ENCODE measurements around the gene BRIP1. TPM values are rescaled to one million over a fixed set of nuclear protein-coding genes. Genes with fewer than 3 reads are reported as not detected.

BRIP1 gene
- total RNA-seq, 3 donors from 2014 or later: 0.89 to 7.4 (median 3.2) TPM

GRCh38 chr17:61657338-61657737, 206.0 kb downstream of the BRIP1 start:
- Histone ChIP-seq H3K36me3 (ENCODE audit: low read depth) (no peaks in the 10 kb centered on the region), H3K4me3 (no peak overlapping the region), H3K4me1 (ENCODE audit: low read depth) (no peaks in the 10 kb centered on the region), H3K9me3 (no peaks in the 10 kb centered on the region)
- ATAC-seq (no peak), DNase-seq (no peak)
- TF ChIP-seq, protein P1, sequence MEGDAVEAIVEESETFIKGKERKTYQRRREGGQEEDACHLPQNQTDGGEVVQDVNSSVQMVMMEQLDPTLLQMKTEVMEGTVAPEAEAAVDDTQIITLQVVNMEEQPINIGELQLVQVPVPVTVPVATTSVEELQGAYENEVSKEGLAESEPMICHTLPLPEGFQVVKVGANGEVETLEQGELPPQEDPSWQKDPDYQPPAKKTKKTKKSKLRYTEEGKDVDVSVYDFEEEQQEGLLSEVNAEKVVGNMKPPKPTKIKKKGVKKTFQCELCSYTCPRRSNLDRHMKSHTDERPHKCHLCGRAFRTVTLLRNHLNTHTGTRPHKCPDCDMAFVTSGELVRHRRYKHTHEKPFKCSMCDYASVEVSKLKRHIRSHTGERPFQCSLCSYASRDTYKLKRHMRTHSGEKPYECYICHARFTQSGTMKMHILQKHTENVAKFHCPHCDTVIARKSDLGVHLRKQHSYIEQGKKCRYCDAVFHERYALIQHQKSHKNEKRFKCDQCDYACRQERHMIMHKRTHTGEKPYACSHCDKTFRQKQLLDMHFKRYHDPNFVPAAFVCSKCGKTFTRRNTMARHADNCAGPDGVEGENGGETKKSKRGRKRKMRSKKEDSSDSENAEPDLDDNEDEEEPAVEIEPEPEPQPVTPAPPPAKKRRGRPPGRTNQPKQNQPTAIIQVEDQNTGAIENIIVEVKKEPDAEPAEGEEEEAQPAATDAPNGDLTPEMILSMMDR (IDR thresholded peaks at IDR 0.05): no peak
- intact Hi-C loops (cut with DNase I, micrococcal nuclease): no loop called here

DNA sequence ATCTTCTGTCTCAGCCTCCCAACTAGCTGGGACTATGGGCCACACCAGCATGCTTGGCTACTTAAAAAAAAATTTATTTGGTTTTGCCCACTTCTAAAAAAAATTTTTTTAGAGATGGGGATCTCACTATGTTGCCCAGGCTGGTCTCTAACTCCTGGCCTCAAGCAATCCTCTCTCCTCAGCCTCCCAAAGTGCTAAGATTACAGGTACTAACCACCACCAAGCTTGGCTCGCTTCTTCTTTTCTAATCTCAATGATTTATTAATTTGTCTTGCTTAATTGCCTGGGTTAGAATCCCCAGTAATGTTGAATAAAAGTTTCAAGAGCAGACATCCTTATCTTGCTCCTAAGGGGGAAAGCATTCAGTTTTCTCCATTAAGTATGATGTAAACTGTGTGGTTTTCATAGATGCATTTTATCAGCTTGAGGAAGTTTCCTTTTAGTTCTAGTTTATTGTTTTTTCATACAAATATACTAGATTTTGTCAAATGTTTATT, 206.6 kb downstream of the BRIP1 start:
- Histone ChIP-seq H3K36me3 (ENCODE audit: low read depth) (no peaks in the 10 kb centered on the region), H3K4me3 (no peak overlapping the region), H3K9me3 (no peaks in the 10 kb centered on the region), H3K4me1 (ENCODE audit: low read depth) (no peaks in the 10 kb centered on the region)
- TF ChIP-seq, protein P1 (IDR thresholded peaks at IDR 0.05): no peak
- intact Hi-C loops (cut with DNase I, micrococcal nuclease): no loop called here
- DNase-seq: no peak
- no peak for ATAC-seq

GRCh38 chr17:61650749-61651148, 212.6 kb downstream of the BRIP1 start:
- DNase-seq: no peak
- TF ChIP-seq, protein P1 (IDR thresholded peaks at IDR 0.05): no peak

GRCh38 chr17:61648587-61648986, 214.7 kb downstream of the BRIP1 start:
- peaks cover 6% of the 10 kb centered on the region for H3K9me3 ChIP-seq
- TF ChIP-seq, protein P1 (IDR thresholded peaks at IDR 0.05): no peak
- H3K4me3 ChIP-seq: no peak overlapping the region
- no peak for ATAC-seq
- H3K4me1 ChIP-seq (ENCODE audit: low read depth): no peaks in the 10 kb centered on the region
- no peaks in the 10 kb centered on the region for H3K36me3 ChIP-seq (ENCODE audit: low read depth)
- intact Hi-C loops (cut with DNase I, micrococcal nuclease): no loop called here
- DNase-seq: no peak

More at GRCh38 chr17:61650749-61651148, 212.6 kb downstream of the BRIP1 start:
- H3K4me3 ChIP-seq: no peak overlapping the region
- H3K9me3 ChIP-seq: peaks cover 6% of the 10 kb centered on the region
- H3K36me3 ChIP-seq (ENCODE audit: low read depth): no peaks in the 10 kb centered on the region
- no peak for ATAC-seq
- intact Hi-C loops (cut with DNase I, micrococcal nuclease): no loop called here
- no peaks in the 10 kb centered on the region for H3K4me1 ChIP-seq (ENCODE audit: low read depth)

DNA sequence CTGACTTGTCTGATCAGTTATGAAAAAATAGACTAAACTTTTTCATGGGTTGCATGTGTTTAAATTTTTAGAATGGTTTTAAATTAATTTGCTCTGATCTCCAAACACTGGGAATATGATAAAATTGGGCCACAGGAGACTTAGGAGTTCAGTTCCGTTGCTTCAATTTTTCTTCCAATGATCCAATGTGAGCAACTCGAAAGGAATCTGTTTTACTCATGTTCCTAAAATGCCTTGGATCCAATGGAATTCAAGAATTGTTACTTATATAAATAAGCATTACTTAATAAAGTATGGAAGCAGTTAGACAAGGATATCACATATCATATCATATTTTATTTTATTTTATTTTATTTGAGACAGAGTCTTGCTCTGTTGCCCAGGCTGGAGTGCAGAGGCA, 216.3 kb downstream of the BRIP1 start:
- no peak for DNase-seq
- H3K36me3 ChIP-seq (ENCODE audit: low read depth): no peaks in the 10 kb centered on the region
- intact Hi-C loops (cut with DNase I, micrococcal nuclease): no loop called here
- TF ChIP-seq, protein P1 (IDR thresholded peaks at IDR 0.05): no peak
- no peak for ATAC-seq
- no peaks in the 10 kb centered on the region for H3K4me1 ChIP-seq (ENCODE audit: low read depth)
- no peak overlapping the region for H3K4me3 ChIP-seq
- H3K9me3 ChIP-seq: peaks cover 6% of the 10 kb centered on the region

DNA sequence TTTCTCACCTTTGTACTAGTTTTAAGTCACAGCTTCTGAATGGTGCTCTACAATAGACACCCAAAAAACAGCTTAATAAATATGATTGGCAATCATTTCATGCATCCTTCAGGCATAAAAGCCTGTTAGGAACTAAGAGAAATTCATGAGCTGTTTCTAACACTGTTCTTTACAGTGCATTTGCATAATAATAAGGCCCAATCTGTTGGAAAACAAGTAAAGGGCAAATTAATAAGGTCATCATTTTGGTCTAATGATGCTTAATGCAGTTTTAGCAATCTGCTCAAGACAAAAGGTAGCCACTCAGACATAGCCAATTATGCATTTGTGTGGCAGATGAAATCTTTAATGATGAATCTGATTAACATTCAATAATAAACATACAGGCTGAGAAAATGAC, 216.8 kb downstream of the BRIP1 start:
- peaks cover 6% of the 10 kb centered on the region for H3K9me3 ChIP-seq
- no peaks in the 10 kb centered on the region for H3K4me1 ChIP-seq (ENCODE audit: low read depth)
- intact Hi-C loops (cut with DNase I, micrococcal nuclease): no loop called here
- no peak for ATAC-seq
- H3K36me3 ChIP-seq (ENCODE audit: low read depth): no peaks in the 10 kb centered on the region
- TF ChIP-seq, protein P1 (IDR thresholded peaks at IDR 0.05): no peak
- no peak for DNase-seq
- H3K4me3 ChIP-seq: no peak overlapping the region

All from mucosa of descending colon (tissue), 3 donors.